HepG2 (cell line): ENCODE results near the gene NUTF2. TPM values are rescaled to one million over a fixed set of nuclear protein-coding genes. Genes with fewer than 3 reads are reported as not detected.

ENCODE experiments used
- ARNT2 ChIP-seq: sonication (generic); formaldehyde crosslinking; IDR thresholded peaks from 2 replicates; pipeline ENCODE4 v1.8.0; 2022; ENCODE audit warnings: mild to moderate bottlenecking, low read depth, missing genetic modification reagents, moderate library complexity
- BRD4 ChIP-seq: sonication (generic); formaldehyde crosslinking; IDR thresholded peaks from 2 replicates; pipeline ENCODE4 v1.4.0; 2020; ENCODE audit warnings: missing genetic modification reagents
- CHD2 ChIP-seq: IDR thresholded peaks from 2 replicates; pipeline ENCODE4 v1.6.1; 2011; ENCODE audit warnings: low read depth, low read length, improper control_type of control experiment
- DNMT1 ChIP-seq: sonication (generic); formaldehyde crosslinking; IDR thresholded peaks from 2 replicates; pipeline ENCODE4 v1.5.1; 2020; ENCODE audit warnings: mild to moderate bottlenecking, missing genetic modification reagents
- GATA4 ChIP-seq: sonication (generic); IDR thresholded peaks from 2 replicates; pipeline ENCODE4 v1.6.1; 2016; ENCODE audit warnings: antibody characterized with exemption, low read depth, borderline replicate concordance
- GPBP1L1 ChIP-seq: sonication (generic); formaldehyde crosslinking; IDR thresholded peaks from 2 replicates; pipeline ENCODE4 v1.5.0; 2020; ENCODE audit warnings: mild to moderate bottlenecking, missing genetic modification reagents
- JDP2 ChIP-seq: sonication (generic); formaldehyde crosslinking; IDR thresholded peaks from 2 replicates; pipeline ENCODE4 v1.8.1; 2022; ENCODE audit warnings: missing genetic modification reagents, borderline replicate concordance
- KMT2B ChIP-seq: IDR thresholded peaks from 2 replicates; pipeline ENCODE4 v1.6.1; 2016; ENCODE audit warnings: missing genetic modification reagents, missing compliant biosample characterization
- MAZ ChIP-seq, 2 experiments: sonication (generic) in 1 of 2; formaldehyde crosslinking in 1 of 2; IDR thresholded peaks; 2 replicates each; pipeline versions ENCODE4 v1.5.0 to v1.6.1; 2012 to 2020; ENCODE audit warnings: low read depth in 2 of 2, mild to moderate bottlenecking in 2 of 2, borderline replicate concordance in 1 of 2, improper control_type of control experiment in 1 of 2, low read length in 1 of 2, missing genetic modification reagents in 1 of 2, moderate library complexity in 1 of 2
- MED13 ChIP-seq: sonication (generic); formaldehyde crosslinking; IDR thresholded peaks from 2 replicates; pipeline ENCODE4 v1.5.0; 2020; ENCODE audit warnings: missing genetic modification reagents
- MLLT10 ChIP-seq: sonication (generic); formaldehyde crosslinking; IDR thresholded peaks from 2 replicates; pipeline ENCODE4 v1.4.0; 2020; ENCODE audit warnings: missing genetic modification reagents
- PRMT3 ChIP-seq: sonication (generic); formaldehyde crosslinking; IDR thresholded peaks from 2 replicates; pipeline ENCODE4 v1.8.1; 2022; ENCODE audit warnings: low read depth, mild to moderate bottlenecking, moderate library complexity, missing genetic modification reagents, borderline replicate concordance
- SMARCC2 ChIP-seq: fragments of 450-650 bp; IDR thresholded peaks from 2 replicates; pipeline ENCODE4 v1.6.1; 2017; ENCODE audit warnings: antibody characterized with exemption, mild to moderate bottlenecking
- ZBTB49 ChIP-seq: sonication (generic); formaldehyde crosslinking; IDR thresholded peaks from 2 replicates; pipeline ENCODE4 v1.4.0; 2020; ENCODE audit warnings: missing genetic modification reagents, borderline replicate concordance
- ZNF10 ChIP-seq: sonication (generic); formaldehyde crosslinking; IDR thresholded peaks from 2 replicates; pipeline ENCODE4 v1.4.0; 2020; ENCODE audit warnings: mild to moderate bottlenecking, low read depth, missing genetic modification reagents, borderline replicate concordance
- ZNF414 ChIP-seq: sonication (generic); formaldehyde crosslinking; IDR thresholded peaks from 2 replicates; pipeline ENCODE4 v1.5.0; 2020; ENCODE audit warnings: missing genetic modification reagents
- ZNF513 ChIP-seq: sonication (generic); formaldehyde crosslinking; conservative IDR thresholded peaks from 2 replicates; pipeline ENCODE4 v1.5.0; 2020; ENCODE audit warnings: missing genetic modification reagents
- ZNF570 ChIP-seq: sonication (generic); formaldehyde crosslinking; IDR thresholded peaks from 2 replicates; pipeline ENCODE4 v1.4.0; 2020; ENCODE audit warnings: mild to moderate bottlenecking, missing genetic modification reagents, borderline replicate concordance
- ZNF790 ChIP-seq: sonication (generic); formaldehyde crosslinking; IDR thresholded peaks from 2 replicates; pipeline ENCODE4 v1.8.0; 2022; ENCODE audit warnings: missing genetic modification reagents, mild to moderate bottlenecking, borderline replicate concordance
- ZSCAN25 ChIP-seq: sonication (generic); formaldehyde crosslinking; IDR thresholded peaks from 2 replicates; pipeline ENCODE4 v1.8.0; 2022; ENCODE audit warnings: mild to moderate bottlenecking, missing genetic modification reagents
- ZSCAN31 ChIP-seq: sonication (generic); formaldehyde crosslinking; IDR thresholded peaks from 2 replicates; pipeline ENCODE4 v1.5.0; 2020; ENCODE audit warnings: low read depth, mild to moderate bottlenecking, missing genetic modification reagents
- polyA plus RNA-seq, 8 experiments: library from polyadenylated mRNA; depleted of rRNA in 3 of 8; stranded (reverse) in 7 of 8; unstranded in 1 of 8; fragments of >200 nt; fragmentation: Illumina TruSeq in 4 of 8; extraction: Trizol in 4 of 8; gene quantifications; 2 replicates each; pipeline versions ENCODE4 v1.2.1 to v1.2.3, GENCODE V29; 2011 to 2016; ENCODE audit warnings: low read depth in 4 of 8, missing spikeins in 1 of 8, mixed read lengths in 1 of 8; ENCODE audit not compliant: insufficient read depth in 1 of 8
- total RNA-seq, 5 experiments: library from RNA; depleted of rRNA; stranded (reverse); fragments of >200 nt; fragmentation: Illumina TruSeq; extraction: Trizol; gene quantifications; 2 replicates each; pipeline ENCODE4 v1.2.3, GENCODE V29; 2016; ENCODE audit warnings: low read depth in 1 of 5

The NUTF2 gene
- total and polyA plus RNA-seq, 2 of the 13 experiments (the other 11 are each of a cell fraction or from before 2014, with no cell fraction given) = 168 to 214 TPM

- TF ChIP-seq CHD2 (0 out of 2 replicates have a peak, but pooled peaks have one; percentile 42), BRD4 (CRISPR knock-in tag) (peak; percentile 83), KMT2B (CRISPR knock-in tag) (peak; percentile 50; the same call in 1 of the 2 replicates), DNMT1 (CRISPR knock-in tag) (0 out of 2 replicates have a peak, but pooled peaks have one; percentile 52), ZNF790 (CRISPR knock-in tag) (peak; percentile 56; the same call in 1 of the 2 replicates), ARNT2 (CRISPR knock-in tag) (peak; percentile 86; the same call in 1 of the 2 replicates), ZBTB49 (no peak), JDP2 (no peak), MAZ (IDR thresholded peaks at IDR 0.05; ENCODE audit: borderline replicate concordance, low read depth, low read length) (peak; percentile 32; the same call in 1 of the 2 replicates), MAZ (CRISPR knock-in tag; IDR thresholded peaks at IDR 0.05; ENCODE audit: low read depth) (peak; percentile 77), GPBP1L1 (no peak), ZNF10 (CRISPR knock-in tag) (no peak), MLLT10 (CRISPR knock-in tag) (no peak; the same call in 1 of the 2 replicates), ZNF414 (CRISPR knock-in tag) (no peak), GATA4 (peak; percentile 17; the same call in 1 of the 2 replicates), MED13 (peak; percentile 70; the same call in 1 of the 2 replicates), ZNF570 (CRISPR knock-in tag) (no peak), ZSCAN31 (CRISPR knock-in tag) (peak; percentile 87), SMARCC2 (no peak), ZSCAN25 (CRISPR knock-in tag) (peak; percentile 2; the same call in 1 of the 2 replicates), ZNF513 (CRISPR knock-in tag) (no peak), PRMT3 (CRISPR knock-in tag) (no peak)
These were observed 46.4 kb downstream of the NUTF2 start, which contains the start of gene PSKH1 (continued) for GRCh38 chr16:67892899-67893742.
